Epithelial cell of prostate (primary cell): ENCODE measurements around the gene PARD3.

ENCODE experiments used
- DNase-seq: peaks from one replicate; pipeline ENCODE4 v3.0.0-alpha.2; 2011; ENCODE audit warnings: low read depth, low spot score
- H3K27ac ChIP-seq: fragments of 450-650 bp; 2 replicates; pipeline ENCODE4 v1.5.1; 2017; ENCODE audit warnings: mild to moderate bottlenecking

The PARD3 gene

GRCh38 chr10:34150103-34150502 is 665.0 kb downstream of the PARD3 start:
- DNase-seq, result no peak
- H3K27ac ChIP-seq, result no peak overlapping the region

GRCh38 chr10:34148305-34148657 is 666.8 kb downstream of the PARD3 start:
- no peak for DNase-seq
- H3K27ac ChIP-seq, result no peak overlapping the region

GRCh38 chr10:34147641-34148304 is 667.3 kb downstream of the PARD3 start:
- no peak overlapping the region for H3K27ac ChIP-seq
- DNase-seq, result no peak

- DNase-seq, result no peak
- no peak overlapping the region for H3K27ac ChIP-seq
Measured at GRCh38 chr10:34145715-34146114, 669.4 kb downstream of the PARD3 start.

GRCh38 chr10:34143466-34143865 is 671.6 kb downstream of the PARD3 start:
- DNase-seq, result no peak
- no peak overlapping the region for H3K27ac ChIP-seq

GRCh38 chr10:34141032-34141680 is 673.9 kb downstream of the PARD3 start:
- H3K27ac ChIP-seq, result no peak overlapping the region
- no peak for DNase-seq

GRCh38 chr10:34139559-34139958 is 675.5 kb downstream of the PARD3 start:
- DNase-seq, result no peak
- no peak overlapping the region for H3K27ac ChIP-seq

GRCh38 chr10:34137955-34138354 is 677.1 kb downstream of the PARD3 start:
- peak; percentile 56 for DNase-seq
- no peak overlapping the region for H3K27ac ChIP-seq

GRCh38 chr10:34137201-34137600 is 677.9 kb downstream of the PARD3 start:
- no peak overlapping the region for H3K27ac ChIP-seq
- no peak for DNase-seq

- H3K27ac ChIP-seq, result no peak overlapping the region
- DNase-seq, result no peak
Measured at GRCh38 chr10:34135515-34135914, 679.6 kb downstream of the PARD3 start.

GRCh38 chr10:34134602-34135001 is 680.5 kb downstream of the PARD3 start:
- H3K27ac ChIP-seq, result no peak overlapping the region
- no peak for DNase-seq

- DNase-seq, result no peak
Measured at GRCh38 chr10:34133406-34133805, 681.7 kb downstream of the PARD3 start.

GRCh38 chr10:34131152-34131551 is 683.9 kb downstream of the PARD3 start:
- no peak overlapping the region for H3K27ac ChIP-seq
- no peak for DNase-seq

More at GRCh38 chr10:34133406-34133805, 681.7 kb downstream of the PARD3 start:
- no peak overlapping the region for H3K27ac ChIP-seq

- H3K27ac ChIP-seq, result no peak overlapping the region
- no peak for DNase-seq
Measured at GRCh38 chr10:34127676-34128075, 687.4 kb downstream of the PARD3 start.

GRCh38 chr10:34126371-34127151 is 688.5 kb downstream of the PARD3 start:
- DNase-seq, result no peak
- H3K27ac ChIP-seq, result no peak overlapping the region

GRCh38 chr10:34125702-34126101 is 689.4 kb downstream of the PARD3 start:
- DNase-seq, result no peak

GRCh38 chr10:34124522-34125035 is 690.5 kb downstream of the PARD3 start:
- H3K27ac ChIP-seq, result peak overlapping the region; percentile 24
- no peak for DNase-seq

More at GRCh38 chr10:34125702-34126101, 689.4 kb downstream of the PARD3 start:
- H3K27ac ChIP-seq, result no peak overlapping the region

- DNase-seq, result no peak
- H3K27ac ChIP-seq, result no peak overlapping the region
Measured at GRCh38 chr10:34121781-34122622, 693.1 kb downstream of the PARD3 start.

- no peak overlapping the region for H3K27ac ChIP-seq
- DNase-seq, result no peak
Measured at GRCh38 chr10:34121125-34121753, 693.9 kb downstream of the PARD3 start.

- H3K27ac ChIP-seq, result no peak overlapping the region
- no peak for DNase-seq
Measured at GRCh38 chr10:34119456-34119855, 695.6 kb downstream of the PARD3 start.
